GM19468 (cell line): ENCODE results near the gene LIF.

Experiments
- ATAC-seq: cut with Tn5 transposase; IDR thresholded peaks from one replicate; pipeline ENCODE4 v1.9.1; 2021; ENCODE audit warnings: mild to moderate bottlenecking, moderate library complexity, moderate number of reproducible peaks; ENCODE audit not compliant: unreplicated experiment; ENCODE audit errors: extremely low read depth

LIF gene

GRCh38 chr22:30245985-30246813 lies at the start of gene LIF:
TSS of gene LIF (minus strand) at chr22:30246759. CDS start at chr22:30246695, 64 bp downstream.
- no peak for ATAC-seq

GRCh38 chr22:30296324-30296723 lies 49.8 kb upstream of the LIF start:
- ATAC-seq, result no peak

- no peak for ATAC-seq
Measured at GRCh38 chr22:30295576-30295975, 49.0 kb upstream of the LIF start.

- no peak for ATAC-seq
Measured at GRCh38 chr22:30294830-30295229, 48.3 kb upstream of the LIF start.

- no peak for ATAC-seq
Measured at GRCh38 chr22:30294066-30294465, 47.5 kb upstream of the LIF start.

- no peak for ATAC-seq
Measured at GRCh38 chr22:30293026-30293425, 46.5 kb upstream of the LIF start.

GRCh38 chr22:30292069-30292970 lies 45.8 kb upstream of the LIF start:
- ATAC-seq, result no peak

GRCh38 chr22:30291058-30291892 lies 44.7 kb upstream of the LIF start:
- no peak for ATAC-seq

GRCh38 chr22:30290342-30291057 lies 43.9 kb upstream of the LIF start:
- no peak for ATAC-seq

GRCh38 chr22:30289980-30290313 lies 43.4 kb upstream of the LIF start:
- ATAC-seq, result no peak

GRCh38 chr22:30289141-30289979 lies 42.8 kb upstream of the LIF start, which contains the start of gene CASTOR1:
TSS of gene CASTOR1 (minus strand) at chr22:30289505. CDS start at chr22:30289497, 8 bp downstream.
- peak; percentile 27 for ATAC-seq

- ATAC-seq, result no peak
Measured at GRCh38 chr22:30288419-30289140, 42.0 kb upstream of the LIF start.

GRCh38 chr22:30287648-30288418 lies 41.3 kb upstream of the LIF start:
- no peak for ATAC-seq

GRCh38 chr22:30286813-30287647 lies 40.5 kb upstream of the LIF start:
- no peak for ATAC-seq

- no peak for ATAC-seq
Measured at GRCh38 chr22:30286331-30286730, 39.8 kb upstream of the LIF start.

- ATAC-seq, result no peak
Measured at GRCh38 chr22:30285846-30286200, 39.3 kb upstream of the LIF start.
